T1000 (cell line): ENCODE measurements around the gene MPHOSPH10.
"Not testable (repeated sequence)": the region's sequence is repeated elsewhere in the genome, so short reads cannot be mapped to it uniquely, and the experiment has no call there.

Source experiments
- DNase-seq: peaks from one replicate; lab custom pipeline; 2025; ENCODE audit warnings: mixed read lengths; lab: John Stamatoyannopoulos, UW

The MPHOSPH10 gene

GRCh38 chr2:71130152-71130904 lies at the start of gene MPHOSPH10, which contains the start of gene MCEE:
TSS of gene MPHOSPH10 (plus strand) at chr2:71130634. CDS start at chr2:71130666, 32 bp downstream.
TSS of gene MCEE (minus strand) at chr2:71130229. CDS start at chr2:71130219, 10 bp downstream.
- peak; percentile 85 for DNase-seq

- DNase-seq = no peak
These were observed 47.8 kb upstream of the MPHOSPH10 start for GRCh38 chr2:71082402-71083252.

- DNase-seq = not testable (repeated sequence)
These were observed 47.1 kb upstream of the MPHOSPH10 start for GRCh38 chr2:71083297-71083696.

- not testable (repeated sequence) for DNase-seq
These were observed 46.6 kb upstream of the MPHOSPH10 start for GRCh38 chr2:71083752-71084312.

GRCh38 chr2:71085325-71086003 lies 45.0 kb upstream of the MPHOSPH10 start:
- not testable (repeated sequence) for DNase-seq

- DNase-seq = not testable (repeated sequence)
These were observed 41.0 kb upstream of the MPHOSPH10 start for GRCh38 chr2:71089475-71089874.

GRCh38 chr2:71091808-71092207 lies 38.6 kb upstream of the MPHOSPH10 start:
- DNase-seq = not testable (repeated sequence)

GRCh38 chr2:71092491-71093260 lies 37.8 kb upstream of the MPHOSPH10 start:
- DNase-seq = not testable (repeated sequence)

- DNase-seq = no peak
These were observed 30.1 kb upstream of the MPHOSPH10 start for GRCh38 chr2:71100195-71100964.

- peak; percentile 7 for DNase-seq
These were observed 28.8 kb upstream of the MPHOSPH10 start for GRCh38 chr2:71101656-71102055.

GRCh38 chr2:71102981-71103681 lies 27.3 kb upstream of the MPHOSPH10 start:
- no peak for DNase-seq

- no peak for DNase-seq
These were observed 26.6 kb upstream of the MPHOSPH10 start for GRCh38 chr2:71103809-71104208.

GRCh38 chr2:71106463-71106862 lies 24.0 kb upstream of the MPHOSPH10 start:
- DNase-seq = not testable (repeated sequence)

GRCh38 chr2:71108091-71108490 lies 22.3 kb upstream of the MPHOSPH10 start:
- no peak for DNase-seq

GRCh38 chr2:71113843-71114242 lies 16.6 kb upstream of the MPHOSPH10 start:
- no peak for DNase-seq

- DNase-seq = no peak
These were observed 13.4 kb upstream of the MPHOSPH10 start for GRCh38 chr2:71117063-71117462.

- no peak for DNase-seq
These were observed 10.2 kb upstream of the MPHOSPH10 start for GRCh38 chr2:71120195-71120594.

- DNase-seq = no peak
These were observed 9.0 kb upstream of the MPHOSPH10 start for GRCh38 chr2:71121479-71121878.
